ENCODE results near the gene STAM. TPM values are rescaled to one million over a fixed set of nuclear protein-coding genes. Genes with fewer than 3 reads are reported as not detected.

The STAM gene
- polyA plus RNA-seq (2012; ENCODE audit: missing spikeins): 10.5 TPM

GRCh38 chr10:17643755-17644484, at the start of gene STAM:
STAM (plus strand) TSS chr10:17644151; CDS start chr10:17644340, 189 bp downstream.
- FAIRE-seq: peak; percentile 92
- peak; percentile 68 for DNase-seq (ENCODE audit: insufficient read length)
- TF ChIP-seq POLR2A (IDR thresholded peaks at IDR 0.05; ENCODE audit: low read depth, low read length) (peak; percentile 85), POLR2AphosphoS5 (IDR thresholded peaks at IDR 0.05; ENCODE audit: low read depth, low read length) (peak; percentile 95), TAF1 (IDR thresholded peaks at IDR 0.05; ENCODE audit: borderline replicate concordance, low read depth, low read length) (peak; percentile 73; the same call in 1 of the 2 replicates)

GRCh38 chr10:17597386-17597785, 46.6 kb upstream of the STAM start:
- FAIRE-seq (no peak), DNase-seq (ENCODE audit: insufficient read length) (no peak)
- TF ChIP-seq TAF1 (IDR thresholded peaks at IDR 0.05; ENCODE audit: borderline replicate concordance, low read depth, low read length): no peak
- TF ChIP-seq POLR2A (IDR thresholded peaks at IDR 0.05; ENCODE audit: low read depth, low read length): no peak
- TF ChIP-seq POLR2AphosphoS5 (IDR thresholded peaks at IDR 0.05; ENCODE audit: low read depth, low read length): no peak

- TF ChIP-seq POLR2A (IDR thresholded peaks at IDR 0.05; ENCODE audit: low read depth, low read length): no peak
- TF ChIP-seq POLR2AphosphoS5 (IDR thresholded peaks at IDR 0.05; ENCODE audit: low read depth, low read length): no peak
- no peak for TF ChIP-seq TAF1 (IDR thresholded peaks at IDR 0.05; ENCODE audit: borderline replicate concordance, low read depth, low read length)
- no peak for FAIRE-seq
- DNase-seq (ENCODE audit: insufficient read length): no peak
These were observed 44.9 kb upstream of the STAM start for GRCh38 chr10:17599089-17599488.

DNA sequence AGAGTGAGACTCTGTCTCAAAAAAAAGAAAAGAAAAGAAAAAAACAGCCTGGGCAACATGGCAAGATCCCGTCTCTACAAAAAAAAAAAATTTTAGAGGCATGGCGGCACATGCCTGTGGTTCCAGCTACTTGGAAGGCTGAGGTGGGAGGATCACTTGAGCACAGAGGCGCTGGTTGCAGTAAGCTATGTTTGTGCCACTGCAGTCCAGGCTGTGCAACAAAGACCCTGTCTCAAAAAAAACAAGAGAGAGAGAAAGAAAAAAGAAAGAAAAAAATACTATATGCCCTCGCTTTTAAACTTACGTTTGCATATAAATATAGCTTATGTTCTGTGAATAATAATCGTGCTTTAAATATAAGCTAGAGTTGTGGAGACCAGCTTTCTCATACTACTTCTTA, 38.0 kb upstream of the STAM start:
- no peak for TF ChIP-seq POLR2A (IDR thresholded peaks at IDR 0.05; ENCODE audit: low read depth, low read length)
- TF ChIP-seq TAF1 (IDR thresholded peaks at IDR 0.05; ENCODE audit: borderline replicate concordance, low read depth, low read length): no peak
- no peak for TF ChIP-seq POLR2AphosphoS5 (IDR thresholded peaks at IDR 0.05; ENCODE audit: low read depth, low read length)
- DNase-seq (ENCODE audit: insufficient read length) (no peak), FAIRE-seq (no peak)

DNA sequence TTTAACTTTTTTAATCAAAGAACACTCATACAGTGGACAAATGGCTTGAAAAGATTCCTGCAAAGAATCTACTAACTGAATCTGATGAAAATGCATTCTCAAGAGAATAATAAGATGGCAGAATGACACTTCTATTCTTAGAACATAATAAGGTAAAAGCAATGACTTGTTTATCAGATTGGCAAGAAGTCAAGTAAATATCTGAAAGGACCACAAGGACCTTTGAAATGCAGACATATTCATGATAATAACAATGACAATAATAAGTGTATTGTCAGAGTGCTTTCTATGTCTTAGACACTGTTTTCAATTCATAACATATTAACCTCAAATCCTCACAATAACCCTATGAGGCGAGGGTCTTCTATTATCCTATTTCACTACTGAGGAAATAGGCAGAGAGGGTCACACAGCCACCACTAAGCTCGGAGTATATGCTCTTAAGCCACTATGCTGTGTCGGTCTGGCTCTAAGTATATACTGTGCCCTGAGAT, 37.4 kb upstream of the STAM start:
- FAIRE-seq: no peak
- no peak for TF ChIP-seq TAF1 (IDR thresholded peaks at IDR 0.05; ENCODE audit: borderline replicate concordance, low read depth, low read length)
- no peak for DNase-seq (ENCODE audit: insufficient read length)

- DNase-seq (ENCODE audit: insufficient read length): no peak
- TF ChIP-seq TAF1 (IDR thresholded peaks at IDR 0.05; ENCODE audit: borderline replicate concordance, low read depth, low read length) (no peak), POLR2A (IDR thresholded peaks at IDR 0.05; ENCODE audit: low read depth, low read length) (no peak), POLR2AphosphoS5 (IDR thresholded peaks at IDR 0.05; ENCODE audit: low read depth, low read length) (no peak)
- FAIRE-seq: no peak
These were observed 36.9 kb upstream of the STAM start for GRCh38 chr10:17607060-17607459.

- DNase-seq (ENCODE audit: insufficient read length) (no peak), FAIRE-seq (peak; percentile 67)
- TF ChIP-seq TAF1 (IDR thresholded peaks at IDR 0.05; ENCODE audit: borderline replicate concordance, low read depth, low read length) (no peak), POLR2A (IDR thresholded peaks at IDR 0.05; ENCODE audit: low read depth, low read length) (no peak), POLR2AphosphoS5 (IDR thresholded peaks at IDR 0.05; ENCODE audit: low read depth, low read length) (no peak)
These were observed 36.2 kb upstream of the STAM start for GRCh38 chr10:17607603-17608332.

GRCh38 chr10:17609523-17610079, 34.4 kb upstream of the STAM start:
- FAIRE-seq: no peak
- no peak for TF ChIP-seq TAF1 (IDR thresholded peaks at IDR 0.05; ENCODE audit: borderline replicate concordance, low read depth, low read length)
- TF ChIP-seq POLR2A (IDR thresholded peaks at IDR 0.05; ENCODE audit: low read depth, low read length): no peak
- no peak for TF ChIP-seq POLR2AphosphoS5 (IDR thresholded peaks at IDR 0.05; ENCODE audit: low read depth, low read length)
- no peak for DNase-seq (ENCODE audit: insufficient read length)

DNA sequence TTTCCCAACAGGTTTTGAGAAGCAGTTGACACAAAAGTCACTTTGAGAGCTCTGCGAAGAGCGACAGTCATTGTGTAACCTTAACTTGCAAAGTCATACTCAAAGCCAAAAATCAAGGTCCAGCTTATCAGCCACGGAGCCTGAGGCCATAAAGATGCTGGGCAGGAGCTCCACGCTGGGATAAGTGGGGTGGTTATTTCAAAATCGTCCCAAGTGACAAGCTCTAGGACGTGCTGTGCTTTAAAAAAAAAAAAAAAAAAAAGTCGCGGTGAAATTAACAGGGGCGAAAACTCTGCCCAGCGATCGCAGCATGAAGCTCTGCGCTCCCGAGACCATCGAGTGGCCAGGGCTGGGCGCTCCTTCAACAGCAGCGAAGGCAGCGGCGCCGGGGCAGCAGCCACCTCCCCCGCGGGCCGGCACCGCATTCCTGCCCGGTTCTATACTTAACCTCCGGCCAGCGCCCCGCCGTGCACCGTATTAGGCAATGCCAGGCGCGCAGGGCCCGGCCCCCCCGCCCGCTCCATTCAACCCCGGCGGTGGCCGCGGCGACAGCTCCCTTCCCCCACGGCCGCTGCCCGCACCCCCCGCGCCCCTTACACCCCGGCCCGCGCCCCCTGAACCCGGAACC, 27.4 kb upstream of the STAM start:
- peak; percentile 22 for DNase-seq (ENCODE audit: insufficient read length)
- FAIRE-seq: no peak

GRCh38 chr10:17617031-17617911, 26.7 kb upstream of the STAM start, which contains the start of gene HACD1:
HACD1 (minus strand) TSS chr10:17617374; CDS start chr10:17617339, 35 bp downstream.
- DNase-seq (ENCODE audit: insufficient read length) (peak; percentile 37), FAIRE-seq (no peak)
- no peak for TF ChIP-seq POLR2AphosphoS5 (IDR thresholded peaks at IDR 0.05; ENCODE audit: low read depth, low read length)
- no peak for TF ChIP-seq TAF1 (IDR thresholded peaks at IDR 0.05; ENCODE audit: borderline replicate concordance, low read depth, low read length)
- no peak for TF ChIP-seq POLR2A (IDR thresholded peaks at IDR 0.05; ENCODE audit: low read depth, low read length)

More for the DNA sequence above, 27.4 kb upstream of the STAM start:
- no peak for TF ChIP-seq POLR2AphosphoS5 (IDR thresholded peaks at IDR 0.05; ENCODE audit: low read depth, low read length)
- TF ChIP-seq POLR2A (IDR thresholded peaks at IDR 0.05; ENCODE audit: low read depth, low read length): no peak
- TF ChIP-seq TAF1 (IDR thresholded peaks at IDR 0.05; ENCODE audit: borderline replicate concordance, low read depth, low read length): no peak
